EL (cell line): ENCODE results near the gene CAMK1D.

Source experiments
- DNase-seq: peaks from one replicate; pipeline ENCODE4 v3.0.0-alpha.2; 2016

Gene CAMK1D

DNA sequence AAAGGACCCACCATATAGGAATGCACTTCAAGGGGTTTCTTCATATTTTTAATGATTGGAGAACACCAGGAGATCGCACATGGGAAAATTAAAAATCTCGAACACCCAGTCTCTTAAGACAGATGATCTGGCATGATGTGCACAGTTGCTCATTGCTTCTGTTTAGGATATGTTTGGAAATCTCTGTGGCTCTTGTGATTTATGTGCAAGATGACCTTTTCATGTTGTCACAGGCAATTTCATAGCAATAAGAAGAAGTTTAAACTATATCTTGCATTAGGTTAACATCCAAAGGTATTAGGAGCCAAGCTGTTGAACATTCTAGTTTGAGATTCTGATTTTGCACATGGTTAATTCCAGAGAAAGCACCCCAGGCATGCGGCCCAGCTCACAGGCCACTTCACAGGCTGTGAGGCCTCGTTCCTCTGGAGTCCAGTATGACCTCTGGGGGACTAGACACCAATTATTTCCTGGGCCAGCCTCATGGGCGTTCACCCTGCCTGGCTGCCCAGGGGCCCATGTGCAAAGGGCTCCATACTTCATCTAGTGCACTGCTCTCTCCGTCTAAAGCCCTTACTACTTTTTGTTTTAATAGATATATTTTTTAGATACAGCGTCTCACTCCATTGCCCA is 28.4 kb downstream of the CAMK1D start:
- no peak for DNase-seq

DNA sequence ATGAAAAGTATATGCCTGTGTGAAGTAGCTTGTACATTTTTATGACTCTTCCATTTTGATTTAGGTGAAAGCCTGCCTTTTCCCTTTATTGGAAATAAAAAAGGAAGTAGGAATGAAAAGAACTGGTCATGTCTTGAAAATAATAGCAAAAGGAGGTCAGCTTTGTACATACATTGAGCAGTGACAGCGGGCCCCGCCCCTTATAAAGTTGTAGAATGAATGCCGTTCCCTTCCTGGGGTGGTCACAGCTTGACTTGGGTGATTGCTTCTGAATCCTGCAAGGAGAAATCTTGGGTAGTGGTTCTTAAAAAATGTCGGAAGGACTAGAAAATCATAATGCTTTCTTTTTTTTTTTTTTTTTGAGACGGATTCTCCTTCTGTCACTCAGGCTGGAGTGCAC is 31.7 kb downstream of the CAMK1D start:
- DNase-seq = no peak

DNA sequence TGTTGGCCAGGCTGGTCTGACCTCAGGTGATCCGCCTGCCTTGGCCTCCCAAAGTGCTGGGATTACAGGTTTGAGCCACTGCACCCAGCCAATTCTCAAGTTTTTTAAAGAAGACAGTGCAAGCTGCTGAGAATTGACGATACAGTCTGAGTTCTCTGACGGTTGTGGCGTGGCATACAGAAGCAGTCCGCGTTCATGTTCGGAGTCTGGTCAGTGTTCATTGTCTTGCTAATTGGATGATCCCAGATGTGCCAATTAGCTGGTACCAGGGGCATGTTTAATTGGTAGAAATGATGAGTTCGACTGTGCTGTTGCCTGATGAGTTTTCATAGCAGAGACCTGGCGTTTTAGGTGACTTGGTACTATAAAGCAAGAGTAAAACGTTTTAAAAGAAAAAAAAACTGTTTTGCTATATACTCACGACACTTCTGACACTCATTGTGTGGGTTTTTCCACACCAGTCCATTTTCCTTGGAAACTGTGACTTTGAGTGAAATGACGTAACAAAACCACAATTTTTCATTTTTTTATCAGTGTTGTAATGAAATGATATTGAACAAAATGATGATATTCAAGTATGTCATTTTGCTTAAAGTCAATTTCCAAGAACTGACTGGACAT is 32.3 kb downstream of the CAMK1D start:
- DNase-seq = no peak

DNA sequence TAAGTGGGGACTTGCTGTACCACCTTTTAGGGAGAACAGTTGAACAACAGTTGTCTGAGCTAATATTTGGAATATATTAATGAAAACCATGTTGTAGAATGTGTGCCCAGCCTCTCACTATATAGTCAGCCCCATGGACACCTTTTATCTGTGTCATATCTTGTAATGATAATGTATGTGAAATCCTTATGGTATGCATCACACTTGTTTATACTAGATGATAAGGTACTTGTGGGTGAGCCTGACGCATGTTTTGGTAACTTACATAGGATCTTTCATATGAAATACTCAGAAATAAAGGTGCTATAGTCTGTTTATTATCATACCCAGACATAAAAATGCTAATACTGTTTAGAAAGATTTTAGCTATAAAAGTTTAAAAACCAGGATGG is 32.8 kb downstream of the CAMK1D start:
- no peak for DNase-seq

DNA sequence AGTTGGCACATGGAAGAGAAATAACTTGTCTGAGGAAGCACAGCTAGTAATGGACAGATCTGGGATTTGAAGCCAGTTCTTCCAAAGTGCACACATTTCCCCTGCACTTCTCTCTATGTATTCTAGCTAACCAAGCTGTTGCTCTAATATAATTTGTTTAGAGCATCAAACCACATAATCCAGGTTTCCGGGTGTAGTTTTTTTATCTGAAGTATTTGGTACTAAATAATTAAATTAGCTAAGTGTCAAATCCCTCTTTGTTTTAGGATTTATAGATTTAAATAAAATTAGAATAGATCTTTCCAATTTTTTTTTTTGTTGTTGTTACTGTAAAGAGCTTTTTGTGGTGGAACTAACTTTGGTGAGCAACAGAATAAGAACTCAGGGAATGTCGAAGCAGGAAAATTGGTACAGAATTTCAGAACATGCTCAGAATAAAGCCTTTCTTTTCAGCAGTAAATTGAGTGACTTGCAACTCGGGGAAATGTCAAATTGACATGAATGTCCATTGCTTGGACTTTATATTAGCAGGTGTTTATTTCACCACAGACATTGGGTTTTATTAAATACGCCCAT is 33.7 kb downstream of the CAMK1D start:
- DNase-seq = no peak

DNA sequence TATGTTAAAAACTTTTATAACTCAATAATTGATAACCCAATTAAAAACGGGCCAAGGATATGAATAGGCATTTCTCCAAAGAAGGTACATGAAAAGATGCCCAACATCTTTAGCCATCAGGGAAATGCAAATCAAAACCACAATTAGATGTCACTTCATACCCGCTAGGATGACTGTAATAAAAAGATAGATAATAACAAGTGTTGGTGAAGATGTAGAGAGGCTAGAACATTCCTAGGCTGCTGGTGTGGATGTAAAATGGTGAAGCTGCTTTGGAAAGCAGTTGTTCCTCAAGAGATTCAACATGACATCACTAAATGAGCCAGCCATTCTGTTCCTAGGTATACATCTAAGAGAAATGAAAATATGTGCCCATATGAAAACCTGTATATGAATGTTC is 35.6 kb downstream of the CAMK1D start:
- DNase-seq = no peak

DNA sequence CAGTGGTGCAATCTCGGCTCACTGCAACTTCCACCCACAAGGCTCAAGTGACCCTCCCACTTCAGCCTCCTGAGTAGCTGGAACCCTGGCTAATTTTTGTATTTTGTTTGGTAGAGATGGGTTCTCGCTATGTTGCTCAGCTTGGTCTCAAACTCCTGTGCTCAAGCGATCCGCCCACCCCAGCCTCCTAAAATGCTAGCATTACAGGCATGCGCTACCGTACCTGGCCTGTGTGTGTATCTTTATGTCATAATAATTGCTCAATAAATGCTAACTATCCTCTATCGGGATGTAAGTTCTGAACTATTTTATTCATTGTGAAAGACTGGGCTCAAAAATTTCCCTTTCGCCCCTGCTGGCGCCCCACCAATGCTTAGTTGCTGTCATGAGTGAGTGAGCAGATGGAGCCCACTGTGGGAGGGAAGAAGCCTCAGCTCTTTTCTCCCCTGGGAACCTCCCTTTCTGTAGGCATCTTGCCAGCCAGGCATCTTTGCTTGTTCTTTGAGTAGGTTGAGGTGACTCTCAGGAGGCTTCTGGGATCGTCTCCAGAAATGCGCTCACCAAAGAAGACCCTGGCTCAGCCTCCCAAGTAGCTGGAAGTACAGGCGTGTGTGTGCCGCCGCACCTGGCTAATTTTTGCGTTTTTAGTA is 38.3 kb downstream of the CAMK1D start:
- DNase-seq = no peak

DNA sequence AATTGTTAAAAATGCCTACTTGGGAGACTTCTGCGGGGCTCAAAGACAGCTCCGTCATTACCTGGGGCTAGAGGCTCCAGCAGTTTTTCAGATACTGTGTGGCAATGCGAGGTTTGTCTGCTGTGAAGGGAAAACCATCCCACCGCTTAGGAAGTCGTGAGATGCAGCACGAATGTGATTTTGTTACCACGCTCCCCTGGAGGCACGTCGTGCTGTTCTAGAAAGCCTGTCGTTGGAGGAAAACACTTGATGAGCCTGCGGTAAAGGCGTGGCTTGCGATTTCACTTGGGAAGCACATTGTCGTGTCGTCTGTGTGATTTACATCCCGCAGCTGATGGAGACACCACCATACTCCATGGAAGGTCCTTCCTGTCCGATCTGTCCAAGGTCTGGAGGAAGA is 39.3 kb downstream of the CAMK1D start:
- DNase-seq = no peak

DNA sequence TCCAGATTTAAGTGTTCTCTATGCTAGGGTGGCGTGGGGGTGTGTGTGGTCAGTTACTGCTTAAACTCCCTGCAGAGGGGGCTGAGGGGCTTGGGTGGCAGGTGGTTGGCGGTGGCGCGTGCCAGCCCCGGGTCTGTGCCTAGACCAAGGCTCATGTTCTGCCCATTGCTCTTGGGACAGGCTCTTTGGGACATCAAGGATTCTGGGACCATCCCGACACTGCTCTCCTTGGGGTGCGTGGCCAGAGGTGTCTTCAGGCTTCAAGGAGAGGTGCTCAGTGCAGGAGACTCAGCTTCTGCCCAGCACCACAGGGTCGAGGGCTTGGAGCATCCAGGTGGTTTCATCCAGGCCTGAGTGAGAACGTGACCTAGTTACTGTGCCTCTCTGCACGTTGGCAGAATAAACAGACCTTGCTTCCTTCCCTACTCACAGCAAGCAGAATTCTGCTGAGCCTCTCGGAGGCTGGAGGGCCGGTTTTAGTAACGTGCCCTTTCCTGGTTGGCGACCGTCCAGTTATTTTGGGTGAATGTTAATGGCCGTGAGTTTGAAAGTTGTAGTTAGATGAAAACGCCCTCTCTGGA is 39.9 kb downstream of the CAMK1D start:
- DNase-seq = no peak

DNA sequence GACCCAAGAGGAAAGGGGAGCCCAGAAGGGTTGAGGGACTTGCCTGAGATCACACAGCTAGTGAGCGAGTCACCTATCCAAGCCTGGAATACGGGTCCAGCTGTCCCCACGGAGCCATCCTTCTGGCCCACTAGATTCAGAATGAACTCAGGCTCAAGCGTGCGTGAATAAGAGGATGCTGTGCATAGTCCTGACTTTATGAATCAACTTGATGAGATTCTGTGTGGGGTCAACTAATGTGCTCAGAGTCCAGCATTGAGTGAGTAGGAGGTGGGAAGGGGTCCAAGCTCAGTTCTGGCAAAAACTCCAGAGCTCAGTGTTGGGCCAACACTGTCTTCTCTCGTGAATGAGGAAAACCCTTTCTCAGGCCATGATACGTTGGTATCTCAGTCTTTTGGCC is 41.4 kb downstream of the CAMK1D start:
- DNase-seq = no peak

DNA sequence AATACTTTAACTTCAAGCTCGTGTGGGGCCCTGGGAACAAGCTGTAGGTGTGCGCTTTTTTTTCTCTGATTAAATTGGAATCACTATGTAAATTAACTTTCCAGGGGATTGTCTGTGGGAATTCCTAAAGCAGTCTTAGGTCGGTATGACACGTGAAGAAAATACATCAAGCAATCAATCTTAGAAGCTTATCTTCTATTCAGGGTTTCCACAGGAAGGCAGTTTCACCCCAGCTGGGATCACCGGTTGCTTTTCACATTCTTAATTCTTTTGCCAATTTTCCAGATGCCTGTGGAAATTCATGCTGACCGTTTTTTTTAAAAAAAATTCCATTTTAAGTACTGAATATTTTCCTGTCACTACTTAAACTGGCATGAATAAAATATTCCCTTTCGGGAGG is 41.9 kb downstream of the CAMK1D start:
- DNase-seq = no peak

DNA sequence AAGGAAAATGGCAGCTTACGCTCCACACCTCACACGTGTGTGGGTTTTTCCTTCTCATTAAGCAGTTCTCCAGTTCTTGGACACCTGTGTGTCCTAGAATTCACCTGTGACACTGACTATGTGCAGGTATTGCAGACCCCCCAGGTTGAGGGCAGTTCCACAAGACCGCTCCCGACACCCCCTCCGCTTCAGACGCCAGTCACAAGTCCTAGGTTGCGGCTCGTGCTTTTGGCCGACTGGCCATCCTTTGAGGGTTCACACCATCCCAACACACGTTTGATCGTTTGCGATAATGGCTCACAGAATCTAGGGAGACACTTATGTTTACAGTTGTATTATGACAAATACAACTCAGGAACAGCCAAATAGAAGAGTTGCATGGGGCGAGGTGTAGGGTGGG is 44.5 kb downstream of the CAMK1D start:
- no peak for DNase-seq

DNA sequence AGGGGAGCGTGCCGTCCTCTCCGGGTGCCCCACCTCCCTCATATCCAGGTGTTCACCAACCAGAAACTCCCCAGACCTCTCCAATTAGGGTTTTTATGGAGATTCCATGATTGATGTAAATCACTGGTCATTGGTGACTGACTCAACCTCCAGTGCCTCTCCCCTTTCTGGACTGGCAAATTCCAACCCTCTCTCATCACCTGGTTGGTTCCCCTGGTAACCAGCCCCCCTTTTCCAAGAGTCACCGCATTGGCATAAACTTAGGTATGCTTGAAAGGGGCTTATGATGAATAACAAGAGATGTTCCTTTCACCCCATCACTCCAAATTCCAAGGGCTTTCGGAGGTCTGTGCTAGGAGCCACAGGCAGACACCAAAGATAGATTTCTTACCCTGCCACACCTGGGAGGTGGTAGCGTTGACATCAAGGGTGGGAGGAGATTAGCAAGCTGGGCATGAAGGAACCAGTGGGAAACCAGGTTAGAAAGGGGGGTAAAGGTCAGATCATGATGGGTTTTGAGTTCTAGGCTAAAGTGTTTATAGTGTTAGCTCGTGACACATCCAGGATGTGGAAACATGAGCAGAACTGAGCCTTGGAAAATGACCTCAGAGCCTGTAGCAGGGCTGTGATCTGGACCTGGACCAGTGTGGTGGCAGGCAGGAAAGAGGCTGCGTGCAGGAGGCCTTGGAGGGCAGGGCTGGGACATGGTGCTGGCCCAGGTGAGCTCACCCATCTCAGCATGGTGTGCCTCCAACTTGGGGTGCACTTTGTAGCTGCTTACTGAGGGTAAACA is 45.1 kb downstream of the CAMK1D start:
- peak; percentile 23 for DNase-seq

DNA sequence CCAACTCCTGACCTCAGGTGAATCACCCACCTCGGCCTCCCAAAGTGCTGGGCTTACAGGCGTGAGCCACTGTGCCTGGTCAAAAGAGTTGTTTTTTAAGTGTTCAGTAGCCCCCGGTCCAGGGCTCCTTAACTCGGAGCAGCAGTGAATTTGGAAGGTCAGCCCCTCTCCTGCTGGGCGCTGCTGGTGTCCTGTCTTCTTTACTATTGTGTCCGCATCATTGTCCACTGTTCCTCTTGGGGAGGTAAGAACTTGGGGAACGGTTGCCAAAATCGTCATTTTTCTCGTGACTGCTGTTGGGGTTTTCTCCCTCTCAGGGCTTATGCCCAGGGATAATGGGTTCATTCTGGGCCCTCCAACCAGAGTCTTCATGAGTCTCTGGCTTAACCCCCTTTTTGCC is 46.7 kb downstream of the CAMK1D start:
- DNase-seq = no peak

DNA sequence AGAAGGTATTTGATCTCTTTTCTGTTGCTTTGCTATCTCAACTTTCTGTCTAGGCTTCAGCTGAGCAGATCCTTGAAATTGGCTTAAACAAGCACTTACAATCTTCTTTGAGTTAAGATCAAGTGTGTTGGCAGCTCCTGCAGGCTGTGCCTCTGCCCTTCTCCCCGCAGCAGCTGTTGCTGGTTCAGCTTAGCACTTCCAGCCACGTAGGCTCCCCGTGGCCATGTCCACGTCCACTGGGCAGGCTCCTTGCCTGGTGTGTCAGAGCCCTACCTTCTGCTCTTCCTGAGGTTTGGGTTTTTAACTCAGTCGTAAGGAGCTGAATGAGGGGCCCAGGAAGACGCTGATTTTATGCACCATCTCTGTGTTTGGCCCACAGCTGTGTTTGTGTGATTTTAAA is 47.2 kb downstream of the CAMK1D start:
- no peak for DNase-seq

DNA sequence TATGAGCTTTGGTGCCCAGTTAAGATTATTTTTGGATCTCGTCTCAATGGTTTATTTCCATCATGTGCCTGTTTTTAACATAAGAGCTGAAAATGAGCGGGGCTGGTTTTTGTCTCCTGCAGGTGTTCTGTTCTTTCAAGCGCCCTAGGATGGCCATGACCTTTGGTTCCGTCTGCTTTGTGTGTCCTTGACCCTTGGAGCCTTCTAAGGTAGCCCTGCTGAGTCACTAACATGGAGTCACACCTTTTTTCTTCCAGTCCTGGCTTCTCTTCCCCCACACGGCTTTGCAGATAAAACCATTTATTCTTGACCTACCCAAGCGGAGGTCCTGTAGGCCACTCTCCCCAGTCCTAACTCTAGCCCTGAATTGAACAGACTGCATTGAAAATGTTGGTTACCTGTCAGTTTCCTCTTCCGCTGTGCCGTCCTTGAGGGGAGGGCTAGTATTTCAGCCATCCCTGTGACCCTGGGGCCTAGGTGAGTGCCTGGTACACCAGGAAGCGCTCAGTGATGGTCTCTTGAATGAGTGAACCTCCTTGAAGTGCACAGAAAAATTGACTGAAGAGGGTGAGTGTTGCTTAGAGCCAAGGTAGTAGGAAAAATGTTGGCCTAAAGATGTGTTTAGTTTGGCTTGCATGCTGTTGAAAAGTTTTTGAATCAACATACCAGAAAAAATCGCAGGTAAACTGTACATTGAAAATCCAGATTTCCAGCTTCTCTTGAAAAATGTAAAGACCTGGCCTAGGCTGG is 48.0 kb downstream of the CAMK1D start:
- DNase-seq = no peak

DNA sequence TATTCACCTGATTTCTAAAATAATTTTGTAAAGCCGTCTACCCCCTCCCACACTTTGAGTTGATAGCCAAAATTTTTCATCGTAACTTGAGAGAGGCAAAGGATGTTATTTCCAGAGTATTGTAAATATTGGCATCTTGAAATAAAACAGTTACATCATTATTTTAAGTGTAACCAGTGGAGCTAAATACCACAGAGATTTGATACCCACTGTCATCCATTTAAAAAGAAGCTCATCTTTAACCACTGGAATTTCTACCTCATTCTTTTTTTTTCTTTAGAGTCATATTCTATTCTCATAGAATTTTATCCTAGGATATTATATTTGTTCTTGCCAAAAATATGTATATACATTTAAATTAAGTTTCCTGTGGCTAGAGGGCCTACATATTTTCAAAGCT is 48.6 kb downstream of the CAMK1D start:
- DNase-seq = no peak

DNA sequence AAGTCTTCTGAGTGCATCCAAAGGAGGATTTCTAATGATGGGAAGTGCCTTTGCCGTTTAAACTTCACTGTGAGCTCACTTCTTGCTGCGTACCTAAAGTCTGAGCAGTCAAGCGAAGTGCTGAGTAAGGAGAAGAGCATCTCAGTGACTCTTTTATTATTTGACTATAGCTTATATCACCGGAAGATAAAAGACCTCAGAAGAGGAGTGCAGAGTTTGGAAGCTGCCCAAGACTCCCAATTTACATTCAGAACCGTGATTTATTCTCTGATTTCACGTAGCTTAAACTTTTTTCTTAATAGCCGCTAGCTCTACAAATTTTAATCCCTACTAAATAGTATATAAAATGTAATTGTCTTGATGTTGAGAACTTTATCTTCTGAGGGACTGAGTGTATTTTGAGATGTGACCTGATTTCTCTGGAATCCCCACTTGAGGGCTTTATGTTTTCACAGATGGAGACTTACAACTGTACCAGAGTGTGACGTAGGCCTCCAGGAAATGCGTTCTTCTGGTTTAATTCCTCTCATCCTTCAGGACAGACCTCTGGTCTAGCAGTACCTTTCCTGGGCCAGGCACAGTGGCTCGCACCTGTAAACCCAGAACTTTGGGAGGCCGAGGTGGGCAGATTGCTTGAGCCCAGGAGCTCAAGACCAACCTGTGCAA is 51.1 kb downstream of the CAMK1D start:
- DNase-seq = peak; percentile 50

DNA sequence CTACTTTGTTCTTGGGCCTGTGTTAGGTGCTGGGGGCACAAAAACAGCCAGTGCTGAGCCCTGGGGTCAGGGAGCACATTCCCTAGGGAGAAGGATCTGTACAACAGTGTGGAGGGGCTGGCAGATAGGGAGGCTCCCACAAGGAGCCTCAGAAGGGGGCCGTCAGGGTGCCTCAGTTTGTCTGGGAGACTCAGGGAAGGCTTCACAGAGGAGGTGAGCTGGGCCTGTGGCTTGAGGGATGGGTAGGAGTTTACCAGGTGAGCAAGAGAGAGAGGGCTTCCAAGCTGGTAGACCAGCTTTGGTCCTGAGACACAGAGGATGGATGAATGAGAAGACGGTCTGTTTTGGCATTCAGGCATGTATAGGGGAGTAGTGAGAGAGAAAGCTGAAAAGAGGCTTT is 52.1 kb downstream of the CAMK1D start:
- no peak for DNase-seq

DNA sequence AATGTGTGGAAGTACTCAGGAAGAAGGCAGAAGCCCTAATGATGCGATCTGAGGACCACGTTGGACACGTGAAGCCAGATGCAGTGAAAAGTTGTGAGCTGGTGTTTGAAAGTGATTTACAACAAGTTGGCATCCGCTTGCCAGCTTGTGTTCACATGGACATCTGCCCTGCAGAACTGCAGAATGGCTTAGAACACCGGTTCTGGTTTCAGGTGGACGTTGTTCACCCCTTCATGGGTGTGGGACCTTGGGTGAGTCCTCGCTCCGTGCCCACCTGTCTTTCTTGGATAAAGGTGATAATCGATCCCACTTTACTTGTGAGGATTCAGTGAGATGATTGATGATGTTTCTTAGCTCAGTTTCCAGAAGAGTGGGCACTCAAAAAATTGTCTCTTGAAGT is 53.8 kb downstream of the CAMK1D start:
- DNase-seq = no peak
